ENCODE results near the gene NFATC2. TPM values are rescaled to one million over a fixed set of nuclear protein-coding genes. Genes with fewer than 3 reads are reported as not detected.

NFATC2 gene
- total RNA-seq, 1 experiment from 2014 or later = 0.61 TPM

GRCh38 chr20:51491393-51491792 lies 51.1 kb downstream of the NFATC2 start:
- Histone ChIP-seq H3K4ac (ENCODE audit: low read depth, low read length) (no peak overlapping the region), H3K18ac (ENCODE audit: insufficient read length, low read depth, low read length) (no peak overlapping the region), H3K4me2 (ENCODE audit: insufficient read depth, insufficient read length, low read length) (no peak overlapping the region), H2AFZ (ENCODE audit: low read length) (no peak overlapping the region), H2BK120ac (ENCODE audit: low read depth, low read length, poor library complexity, severe bottlenecking) (no peak overlapping the region), H3K23ac (ENCODE audit: insufficient read length, low read depth, low read length) (no peak overlapping the region), H4K20me1 (ENCODE audit: control insufficient read depth, insufficient read depth, insufficient read length) (no peaks in the 10 kb centered on the region), H3K14ac (ENCODE audit: insufficient read depth, low read length) (no peak overlapping the region), H3K23me2 (ENCODE audit: insufficient read length, low read depth, low read length, poor library complexity, severe bottlenecking) (no peaks in the 10 kb centered on the region), H3T11ph (ENCODE audit: low read length) (no peak overlapping the region), H4K91ac (ENCODE audit: insufficient read length, low read depth, low read length) (no peak overlapping the region), H2BK12ac (ENCODE audit: insufficient read length, low read depth, low read length) (no peak overlapping the region), H3K27me3 (ENCODE audit: insufficient read depth, low read length) (no peaks in the 10 kb centered on the region), H4K5ac (ENCODE audit: insufficient read length, low read depth, low read length) (no peak overlapping the region), H3K9ac (ENCODE audit: extremely low read depth, insufficient read length, low read length) (no peak overlapping the region), H3K56ac (ENCODE audit: insufficient read length, low read depth, low read length) (no peak overlapping the region), H2AK5ac (ENCODE audit: insufficient read length, low read length) (no peak overlapping the region), H2BK5ac (ENCODE audit: insufficient read length, low read length) (no peak overlapping the region), H4K8ac (replicated peaks; ENCODE audit: insufficient read length, low read depth, low read length) (no peak overlapping the region), H2BK15ac (ENCODE audit: low read depth, low read length) (no peak overlapping the region), H3K4me1 (ENCODE audit: insufficient read depth, low read length) (no peaks in the 10 kb centered on the region), H2BK20ac (ENCODE audit: low read depth, low read length, poor library complexity, severe bottlenecking) (no peak overlapping the region), H3K79me2 (ENCODE audit: insufficient read depth, low read length) (no peaks in the 10 kb centered on the region), H3K27ac (ENCODE audit: insufficient read length, low read depth, low read length) (no peak overlapping the region), H3K9me3 (ENCODE audit: control insufficient read depth, low read depth, low read length) (no peaks in the 10 kb centered on the region), H3K79me1 (ENCODE audit: insufficient read depth, low read depth, low read length, poor library complexity, severe bottlenecking) (no peaks in the 10 kb centered on the region)
- Mint-ChIP-seq H3K36me3 (ENCODE audit: insufficient read depth in 1 of 3, low read depth in 3 of 3) (no peaks in the 10 kb centered on the region), H3K27me3 (ENCODE audit: low read depth) (no peaks in the 10 kb centered on the region; the same call in none of the 2 replicates), H3K9me3 (no peaks in the 10 kb centered on the region), H3K27ac (no peak overlapping the region), H3K4me3 (no peak overlapping the region), H3K4me1 (peaks cover 20 to 31% of the 10 kb centered on the region in 2 experiments)
- TF ChIP-seq, protein P1, sequence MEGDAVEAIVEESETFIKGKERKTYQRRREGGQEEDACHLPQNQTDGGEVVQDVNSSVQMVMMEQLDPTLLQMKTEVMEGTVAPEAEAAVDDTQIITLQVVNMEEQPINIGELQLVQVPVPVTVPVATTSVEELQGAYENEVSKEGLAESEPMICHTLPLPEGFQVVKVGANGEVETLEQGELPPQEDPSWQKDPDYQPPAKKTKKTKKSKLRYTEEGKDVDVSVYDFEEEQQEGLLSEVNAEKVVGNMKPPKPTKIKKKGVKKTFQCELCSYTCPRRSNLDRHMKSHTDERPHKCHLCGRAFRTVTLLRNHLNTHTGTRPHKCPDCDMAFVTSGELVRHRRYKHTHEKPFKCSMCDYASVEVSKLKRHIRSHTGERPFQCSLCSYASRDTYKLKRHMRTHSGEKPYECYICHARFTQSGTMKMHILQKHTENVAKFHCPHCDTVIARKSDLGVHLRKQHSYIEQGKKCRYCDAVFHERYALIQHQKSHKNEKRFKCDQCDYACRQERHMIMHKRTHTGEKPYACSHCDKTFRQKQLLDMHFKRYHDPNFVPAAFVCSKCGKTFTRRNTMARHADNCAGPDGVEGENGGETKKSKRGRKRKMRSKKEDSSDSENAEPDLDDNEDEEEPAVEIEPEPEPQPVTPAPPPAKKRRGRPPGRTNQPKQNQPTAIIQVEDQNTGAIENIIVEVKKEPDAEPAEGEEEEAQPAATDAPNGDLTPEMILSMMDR (conservative IDR thresholded peaks at IDR 0.05) = no peak
- WGBS (ENCODE audit: extremely low coverage, insufficient read length, low lambda C conversion rate) = no CpG with 5 or more reads among the region's 11 CpGs
- no peak for DNase-seq
